Stimulated activated CD4-positive, alpha-beta T cell treated with anti-CD3 and anti-CD28 coated beads, TNF-alpha, amount 100 ng/mL, for 24 hours (primary cell): Measurements from ENCODE around the gene OR8H3.
"Not testable (repeated sequence)": the region's sequence is repeated elsewhere in the genome, so short reads cannot be mapped to it uniquely, and the experiment has no call there.

Experiments
- DNase-seq, 3 experiments: peaks; one replicate each; pipeline ENCODE4 v3.0.0-alpha.2; 2020; ENCODE audit warnings: low read depth in 3 of 3

The OR8H3 gene

GRCh38 chr11:56122073-56122472 is at the start of gene OR8H3:
OR8H3 (plus strand) TSS chr11:56122373; CDS start chr11:56122373, 0 bp downstream.
- DNase-seq = no peak

- no peak for DNase-seq
Measured at GRCh38 chr11:56089697-56090096, 32.5 kb upstream of the OR8H3 start.

GRCh38 chr11:56093008-56093407 is 29.2 kb upstream of the OR8H3 start, which contains the start of gene OR8I2:
OR8I2 (plus strand) TSS chr11:56093308; CDS start chr11:56093308, 0 bp downstream.
- DNase-seq = no peak

- no peak for DNase-seq
Measured at GRCh38 chr11:56103210-56103737, 18.9 kb upstream of the OR8H3 start, which contains the start of gene OR8H2. OR8H2 (plus strand) TSS chr11:56103687; CDS start chr11:56105043, 1,356 bp downstream.

GRCh38 chr11:56140151-56140661 is 18.0 kb downstream of the OR8H3 start, which contains the start of gene OR8J3:
OR8J3 (minus strand) TSS chr11:56140201; CDS start chr11:56137718, 2,483 bp downstream.
- DNase-seq = no peak

GRCh38 chr11:56143681-56144080 is 21.5 kb downstream of the OR8H3 start:
- DNase-seq = not testable (repeated sequence)

- no peak for DNase-seq
Measured at GRCh38 chr11:56151376-56151775, 29.2 kb downstream of the OR8H3 start.

- DNase-seq = no peak
Measured at GRCh38 chr11:56152333-56152732, 30.2 kb downstream of the OR8H3 start.

GRCh38 chr11:56160217-56160616 is 38.0 kb downstream of the OR8H3 start, which contains the start of gene OR8K5:
OR8K5 (minus strand) TSS chr11:56160317; CDS start chr11:56160317, 0 bp downstream.
- no peak for DNase-seq

- DNase-seq = no peak
Measured at GRCh38 chr11:56163804-56164203, 41.6 kb downstream of the OR8H3 start.

GRCh38 chr11:56172256-56172830 is 50.2 kb downstream of the OR8H3 start:
- no peak for DNase-seq
